SK-N-SH treated with all-trans-retinoic acid at 6 μM for 48 hours (cell line): ENCODE results near the gene MXRA7.

ENCODE experiments used
- ATAC-seq: fragments of 200-7000 bp; cut with Tn5 transposase; 3 replicates; pipeline ENCODE4 v1.9.1; 2020; ENCODE audit warnings: mild to moderate bottlenecking, moderate library complexity
- ARNTL ChIP-seq: fragments of 450-650 bp; formaldehyde crosslinking; IDR thresholded peaks from 2 replicates; pipeline ENCODE4 v1.5.0; 2020; ENCODE audit warnings: low read depth, mild to moderate bottlenecking, moderate library complexity, borderline replicate concordance
- BACH2 ChIP-seq: fragments of 250-450 bp; sonication (Bioruptor Pico); IDR thresholded peaks from 2 replicates; pipeline ENCODE4 v1.9.0; 2021; ENCODE audit warnings: mild to moderate bottlenecking, borderline replicate concordance
- CSDC2 ChIP-seq: fragments of 250-450 bp; sonication (Bioruptor Pico); IDR thresholded peaks from 2 replicates; pipeline ENCODE4 v1.5.0; 2020; ENCODE audit warnings: mild to moderate bottlenecking, moderate library complexity
- ESRRG ChIP-seq: fragments of 250-450 bp; sonication (Bioruptor Pico); IDR thresholded peaks from 2 replicates; pipeline ENCODE4 v1.6.1; 2021; ENCODE audit warnings: mild to moderate bottlenecking
- GLIS3 ChIP-seq: fragments of 250-450 bp; sonication (Bioruptor Pico); IDR thresholded peaks from 2 replicates; pipeline ENCODE4 v1.5.0; 2020; ENCODE audit warnings: mild to moderate bottlenecking, moderate library complexity
- ISL1 ChIP-seq: fragments of 250-450 bp; sonication (Bioruptor Pico); IDR thresholded peaks from 2 replicates; pipeline ENCODE4 v2.1.2; 2022; ENCODE audit warnings: mild to moderate bottlenecking, moderate library complexity
- OSR1 ChIP-seq: fragments of 250-450 bp; sonication (Bioruptor Pico); IDR thresholded peaks from 2 replicates; pipeline ENCODE4 v1.8.0; 2022; ENCODE audit warnings: moderate library complexity, mild to moderate bottlenecking, inconsistent platforms
- PPARA ChIP-seq: fragments of 250-450 bp; sonication (Bioruptor Pico); IDR thresholded peaks from 2 replicates; pipeline ENCODE4 v1.5.0; 2020; ENCODE audit warnings: mild to moderate bottlenecking, borderline replicate concordance
- SNAI2 ChIP-seq: fragments of 250-450 bp; sonication (Bioruptor Pico); IDR thresholded peaks from 2 replicates; pipeline ENCODE4 v1.5.0; 2020; ENCODE audit warnings: mild to moderate bottlenecking, moderate library complexity
- TCF4 ChIP-seq: fragments of 250-450 bp; sonication (Bioruptor Pico); IDR thresholded peaks from 2 replicates; pipeline ENCODE4 v1.8.0; 2021; ENCODE audit warnings: mild to moderate bottlenecking, moderate library complexity, borderline replicate concordance
- TOX ChIP-seq: fragments of 250-450 bp; sonication (Bioruptor Pico); IDR thresholded peaks from 2 replicates; pipeline ENCODE4 v1.8.0; 2021; ENCODE audit warnings: mild to moderate bottlenecking, moderate library complexity, borderline replicate concordance
- ZFP30 ChIP-seq: fragments of 450-650 bp; formaldehyde crosslinking; IDR thresholded peaks from 2 replicates; pipeline ENCODE4 v1.5.0; 2022; ENCODE audit warnings: mild to moderate bottlenecking, moderate library complexity
- ZNF565 ChIP-seq: fragments of 450-650 bp; formaldehyde crosslinking; conservative IDR thresholded peaks from 2 replicates; pipeline ENCODE4 v1.5.0; 2020; ENCODE audit warnings: low read depth, mild to moderate bottlenecking, moderate library complexity
- ZNF70 ChIP-seq: fragments of 450-650 bp; formaldehyde crosslinking; IDR thresholded peaks from 2 replicates; pipeline ENCODE4 v1.5.0; 2020; ENCODE audit warnings: mild to moderate bottlenecking, moderate library complexity
- TF ChIP-seq, protein P1 (sequence below): fragments of 250-450 bp; sonication (Bioruptor Pico); IDR thresholded peaks from 2 replicates; pipeline ENCODE4 v1.5.1; 2021; ENCODE audit warnings: mild to moderate bottlenecking, moderate library complexity
- TF ChIP-seq, protein P2 (sequence below): fragments of 250-450 bp; sonication (Bioruptor Pico); IDR thresholded peaks from 2 replicates; pipeline ENCODE4 v1.5.0; 2020; ENCODE audit warnings: mild to moderate bottlenecking, moderate library complexity
- TF ChIP-seq, protein P3 (sequence below): fragments of 250-450 bp; sonication (Bioruptor Pico); IDR thresholded peaks from 2 replicates; pipeline ENCODE4 v1.5.1; 2020; ENCODE audit warnings: low read depth, mild to moderate bottlenecking, moderate library complexity
- TF ChIP-seq, protein P4 (sequence below): fragments of 250-450 bp; sonication (Bioruptor Pico); IDR thresholded peaks from 2 replicates; pipeline ENCODE4 v1.8.0; 2020; ENCODE audit warnings: mild to moderate bottlenecking, moderate library complexity, borderline replicate concordance

MXRA7 gene

DNA sequence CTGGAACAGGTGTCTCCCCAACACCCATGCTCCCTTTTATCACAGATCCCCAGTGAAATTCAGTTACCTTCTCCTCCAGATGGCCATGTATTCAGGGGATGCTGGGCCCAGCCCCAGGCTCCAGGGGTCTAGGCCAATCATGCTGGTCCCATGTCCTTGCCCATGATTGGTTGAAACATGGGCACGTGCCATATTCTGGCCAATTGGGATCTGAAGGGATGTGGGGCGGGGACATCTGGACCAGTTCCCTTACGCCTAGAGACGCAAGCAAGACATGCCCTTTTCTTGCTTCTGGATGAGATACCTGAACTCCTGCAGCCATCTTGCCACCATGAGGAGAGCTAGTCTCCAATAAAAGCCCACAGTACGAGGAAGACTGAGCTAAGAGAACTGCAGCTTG is 36.2 kb downstream of the MXRA7 start:
- TF ChIP-seq OSR1 (CRISPR knock-in tag), result no peak
- TF ChIP-seq, protein P1, sequence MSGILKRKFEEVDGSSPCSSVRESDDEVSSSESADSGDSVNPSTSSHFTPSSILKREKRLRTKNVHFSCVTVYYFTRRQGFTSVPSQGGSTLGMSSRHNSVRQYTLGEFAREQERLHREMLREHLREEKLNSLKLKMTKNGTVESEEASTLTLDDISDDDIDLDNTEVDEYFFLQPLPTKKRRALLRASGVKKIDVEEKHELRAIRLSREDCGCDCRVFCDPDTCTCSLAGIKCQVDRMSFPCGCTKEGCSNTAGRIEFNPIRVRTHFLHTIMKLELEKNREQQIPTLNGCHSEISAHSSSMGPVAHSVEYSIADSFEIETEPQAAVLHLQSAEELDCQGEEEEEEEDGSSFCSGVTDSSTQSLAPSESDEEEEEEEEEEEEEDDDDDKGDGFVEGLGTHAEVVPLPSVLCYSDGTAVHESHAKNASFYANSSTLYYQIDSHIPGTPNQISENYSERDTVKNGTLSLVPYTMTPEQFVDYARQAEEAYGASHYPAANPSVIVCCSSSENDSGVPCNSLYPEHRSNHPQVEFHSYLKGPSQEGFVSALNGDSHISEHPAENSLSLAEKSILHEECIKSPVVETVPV, result no peak
- no peak for TF ChIP-seq ZFP30 (CRISPR knock-in tag)
- no peak for TF ChIP-seq TOX (CRISPR knock-in tag)
- no peak for TF ChIP-seq ISL1 (CRISPR knock-in tag)
- no peak for TF ChIP-seq GLIS3 (CRISPR knock-in tag)
- TF ChIP-seq, protein P2, sequence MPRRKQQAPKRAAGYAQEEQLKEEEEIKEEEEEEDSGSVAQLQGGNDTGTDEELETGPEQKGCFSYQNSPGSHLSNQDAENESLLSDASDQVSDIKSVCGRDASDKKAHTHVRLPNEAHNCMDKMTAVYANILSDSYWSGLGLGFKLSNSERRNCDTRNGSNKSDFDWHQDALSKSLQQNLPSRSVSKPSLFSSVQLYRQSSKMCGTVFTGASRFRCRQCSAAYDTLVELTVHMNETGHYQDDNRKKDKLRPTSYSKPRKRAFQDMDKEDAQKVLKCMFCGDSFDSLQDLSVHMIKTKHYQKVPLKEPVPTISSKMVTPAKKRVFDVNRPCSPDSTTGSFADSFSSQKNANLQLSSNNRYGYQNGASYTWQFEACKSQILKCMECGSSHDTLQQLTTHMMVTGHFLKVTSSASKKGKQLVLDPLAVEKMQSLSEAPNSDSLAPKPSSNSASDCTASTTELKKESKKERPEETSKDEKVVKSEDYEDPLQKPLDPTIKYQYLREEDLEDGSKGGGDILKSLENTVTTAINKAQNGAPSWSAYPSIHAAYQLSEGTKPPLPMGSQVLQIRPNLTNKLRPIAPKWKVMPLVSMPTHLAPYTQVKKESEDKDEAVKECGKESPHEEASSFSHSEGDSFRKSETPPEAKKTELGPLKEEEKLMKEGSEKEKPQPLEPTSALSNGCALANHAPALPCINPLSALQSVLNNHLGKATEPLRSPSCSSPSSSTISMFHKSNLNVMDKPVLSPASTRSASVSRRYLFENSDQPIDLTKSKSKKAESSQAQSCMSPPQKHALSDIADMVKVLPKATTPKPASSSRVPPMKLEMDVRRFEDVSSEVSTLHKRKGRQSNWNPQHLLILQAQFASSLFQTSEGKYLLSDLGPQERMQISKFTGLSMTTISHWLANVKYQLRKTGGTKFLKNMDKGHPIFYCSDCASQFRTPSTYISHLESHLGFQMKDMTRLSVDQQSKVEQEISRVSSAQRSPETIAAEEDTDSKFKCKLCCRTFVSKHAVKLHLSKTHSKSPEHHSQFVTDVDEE (CRISPR knock-in tag), result no peak
- TF ChIP-seq, protein P3, sequence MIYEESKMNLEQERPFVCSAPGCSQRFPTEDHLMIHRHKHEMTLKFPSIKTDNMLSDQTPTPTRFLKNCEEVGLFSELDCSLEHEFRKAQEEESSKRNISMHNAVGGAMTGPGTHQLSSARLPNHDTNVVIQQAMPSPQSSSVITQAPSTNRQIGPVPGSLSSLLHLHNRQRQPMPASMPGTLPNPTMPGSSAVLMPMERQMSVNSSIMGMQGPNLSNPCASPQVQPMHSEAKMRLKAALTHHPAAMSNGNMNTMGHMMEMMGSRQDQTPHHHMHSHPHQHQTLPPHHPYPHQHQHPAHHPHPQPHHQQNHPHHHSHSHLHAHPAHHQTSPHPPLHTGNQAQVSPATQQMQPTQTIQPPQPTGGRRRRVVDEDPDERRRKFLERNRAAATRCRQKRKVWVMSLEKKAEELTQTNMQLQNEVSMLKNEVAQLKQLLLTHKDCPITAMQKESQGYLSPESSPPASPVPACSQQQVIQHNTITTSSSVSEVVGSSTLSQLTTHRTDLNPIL (CRISPR knock-in tag), result no peak
- no peak for TF ChIP-seq ZNF565 (CRISPR knock-in tag)
- no peak for TF ChIP-seq BACH2 (CRISPR knock-in tag)
- no peak for TF ChIP-seq ESRRG (CRISPR knock-in tag)
- no peak for ATAC-seq

DNA sequence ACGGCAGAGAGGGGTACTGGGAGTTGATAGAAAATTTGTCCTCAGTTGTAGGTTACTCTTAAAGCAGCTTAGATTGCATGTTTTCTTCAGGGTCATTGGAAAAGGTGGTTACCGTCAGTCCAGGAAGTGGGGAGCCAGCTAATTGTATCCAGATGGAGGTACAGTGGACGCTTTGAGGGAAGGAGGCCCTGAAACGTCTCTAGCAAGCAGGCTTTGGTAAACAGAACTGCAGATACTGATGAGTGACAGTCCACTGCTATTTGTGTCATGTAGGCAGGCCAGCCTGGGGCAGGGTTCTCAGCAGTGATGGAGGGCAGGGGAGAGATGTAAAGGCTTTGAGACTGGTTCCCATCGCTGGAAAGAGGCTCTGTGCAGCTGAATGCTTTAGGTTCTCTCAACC is 37.0 kb downstream of the MXRA7 start:
- TF ChIP-seq ZNF70 (CRISPR knock-in tag) (no peak), ARNTL (CRISPR knock-in tag) (no peak), SNAI2 (CRISPR knock-in tag) (no peak), PPARA (CRISPR knock-in tag) (no peak), TOX (CRISPR knock-in tag) (no peak), TCF4 (CRISPR knock-in tag) (peak; percentile 65; the same call in 1 of the 2 replicates), ESRRG (CRISPR knock-in tag) (no peak), ZNF565 (CRISPR knock-in tag) (no peak)
- TF ChIP-seq, protein P4, sequence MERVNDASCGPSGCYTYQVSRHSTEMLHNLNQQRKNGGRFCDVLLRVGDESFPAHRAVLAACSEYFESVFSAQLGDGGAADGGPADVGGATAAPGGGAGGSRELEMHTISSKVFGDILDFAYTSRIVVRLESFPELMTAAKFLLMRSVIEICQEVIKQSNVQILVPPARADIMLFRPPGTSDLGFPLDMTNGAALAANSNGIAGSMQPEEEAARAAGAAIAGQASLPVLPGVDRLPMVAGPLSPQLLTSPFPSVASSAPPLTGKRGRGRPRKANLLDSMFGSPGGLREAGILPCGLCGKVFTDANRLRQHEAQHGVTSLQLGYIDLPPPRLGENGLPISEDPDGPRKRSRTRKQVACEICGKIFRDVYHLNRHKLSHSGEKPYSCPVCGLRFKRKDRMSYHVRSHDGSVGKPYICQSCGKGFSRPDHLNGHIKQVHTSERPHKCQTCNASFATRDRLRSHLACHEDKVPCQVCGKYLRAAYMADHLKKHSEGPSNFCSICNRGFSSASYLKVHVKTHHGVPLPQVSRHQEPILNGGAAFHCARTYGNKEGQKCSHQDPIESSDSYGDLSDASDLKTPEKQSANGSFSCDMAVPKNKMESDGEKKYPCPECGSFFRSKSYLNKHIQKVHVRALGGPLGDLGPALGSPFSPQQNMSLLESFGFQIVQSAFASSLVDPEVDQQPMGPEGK (CRISPR knock-in tag), result no peak
- TF ChIP-seq, protein P2 (CRISPR knock-in tag), result peak; percentile 77
- peak; percentile 4; the same call in 1 of the 3 replicates for ATAC-seq

DNA sequence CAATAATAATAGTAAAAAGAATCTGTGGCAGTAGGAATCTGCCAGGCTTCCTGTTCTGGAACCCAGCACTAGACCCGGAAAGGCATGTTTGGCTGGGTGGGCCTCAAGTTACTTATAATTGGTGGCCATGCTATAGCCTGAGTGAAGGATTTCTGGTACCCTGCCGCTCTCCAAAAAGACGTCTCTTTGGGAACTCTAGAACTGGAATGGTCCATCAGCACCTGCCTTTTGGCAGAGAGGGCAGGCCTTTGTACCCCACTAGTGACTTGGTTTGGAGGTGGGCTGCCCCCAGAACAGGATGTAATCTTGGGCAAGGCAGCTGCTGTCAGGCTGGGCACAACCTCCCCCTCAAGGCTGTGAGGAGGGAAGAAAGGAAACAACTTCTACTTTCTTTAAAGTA is 37.9 kb downstream of the MXRA7 start:
- ATAC-seq, result no peak

More for the DNA sequence above, 37.9 kb downstream of the MXRA7 start:
- TF ChIP-seq, protein P4 (CRISPR knock-in tag), result no peak
- no peak for TF ChIP-seq CSDC2
- TF ChIP-seq, protein P2 (CRISPR knock-in tag), result no peak
